GM12878 (cell line): ENCODE data around the gene TMBIM6.

Experiments used
- CHD2 ChIP-seq: IDR thresholded peaks from 2 replicates; pipeline ENCODE4 v1.6.1; 2011; ENCODE audit warnings: low read depth, low read length, improper control_type of control experiment, borderline replicate concordance
- ESRRA ChIP-seq: IDR thresholded peaks from 2 replicates; pipeline ENCODE4 v1.6.1; 2012; ENCODE audit warnings: mild to moderate bottlenecking, low read length, improper control_type of control experiment
- ETV6 ChIP-seq, 2 experiments: fragments of 450-650 bp in 1 of 2; IDR thresholded peaks in 1 of 2; conservative IDR thresholded peaks in 1 of 2; 2 replicates each; pipeline ENCODE4 v1.6.1; 2014; ENCODE audit warnings: antibody characterized with exemption in 1 of 2, borderline replicate concordance in 1 of 2, low read depth in 1 of 2, mild to moderate bottlenecking in 1 of 2, moderate library complexity in 1 of 2
- NFIC ChIP-seq: IDR thresholded peaks from 2 replicates; pipeline ENCODE4 v1.6.1; 2012; ENCODE audit warnings: low read depth, mild to moderate bottlenecking, inconsistent platforms, low read length, moderate library complexity
- SIN3A ChIP-seq: IDR thresholded peaks from 2 replicates; pipeline ENCODE4 v1.6.1; 2012; ENCODE audit warnings: low read depth, low read length, improper control_type of control experiment
- TF ChIP-seq, protein P1 (sequence below): IDR thresholded peaks from 2 replicates; pipeline ENCODE4 v1.6.1; 2011; ENCODE audit warnings: borderline replicate concordance, low read depth, mild to moderate bottlenecking, moderate library complexity, mixed read lengths, low read length; ENCODE audit not compliant: insufficient read depth; ENCODE audit errors: extremely low read length
- TF ChIP-seq, protein P2 (sequence below): IDR thresholded peaks from 2 replicates; pipeline ENCODE4 v1.6.1; 2012; ENCODE audit warnings: mild to moderate bottlenecking, low read depth, low read length
- TF ChIP-seq, protein P3 (sequence below): fragments of 450-650 bp; IDR thresholded peaks from 2 replicates; pipeline ENCODE4 v1.6.1; 2016; ENCODE audit warnings: mild to moderate bottlenecking
- TF ChIP-seq, protein P4 (sequence below), 3 experiments: IDR thresholded peaks in 2 of 3; conservative IDR thresholded peaks in 1 of 3; 2 replicates each; pipeline ENCODE4 v1.5.1; 2011; ENCODE audit warnings: low read depth in 3 of 3, low read length in 3 of 3, mild to moderate bottlenecking in 3 of 3, control low read depth in 2 of 3, moderate library complexity in 2 of 3, inconsistent platforms in 1 of 3, mixed read lengths in 1 of 3; ENCODE audit not compliant: control insufficient read depth in 2 of 3, insufficient read depth in 1 of 3; ENCODE audit errors: extremely low read depth in 1 of 3

DNA sequence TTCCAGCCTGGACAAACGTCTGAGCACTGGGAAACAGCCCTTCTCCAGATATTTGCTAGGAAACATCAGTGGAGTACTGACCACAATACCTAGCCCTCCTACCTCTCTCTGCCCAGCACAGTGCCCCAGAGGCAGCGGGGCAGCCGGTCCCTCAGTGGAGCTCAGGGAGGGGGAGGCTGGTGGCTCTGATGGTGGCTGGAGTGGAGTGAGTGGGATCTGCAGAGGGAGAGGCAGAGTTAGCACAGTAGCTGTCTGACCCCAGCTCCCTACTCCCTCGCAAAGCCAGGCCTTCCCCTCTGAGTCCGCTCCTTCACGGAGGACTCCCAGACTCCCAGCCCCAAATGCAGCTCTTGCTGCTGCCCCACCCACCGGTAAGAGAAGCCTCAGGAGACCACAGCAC is 56.9 kb downstream of the TMBIM6 start:
- TF ChIP-seq ESRRA (no peak), ETV6 (conservative IDR thresholded peaks at IDR 0.05 in 1 of 2, IDR thresholded peaks at IDR 0.05 in 1 of 2; ENCODE audit: borderline replicate concordance in 1 of 2, low read depth in 1 of 2) (no peak), NFIC (no peak), SIN3A (no peak), CHD2 (no peak)
- TF ChIP-seq, protein P1, sequence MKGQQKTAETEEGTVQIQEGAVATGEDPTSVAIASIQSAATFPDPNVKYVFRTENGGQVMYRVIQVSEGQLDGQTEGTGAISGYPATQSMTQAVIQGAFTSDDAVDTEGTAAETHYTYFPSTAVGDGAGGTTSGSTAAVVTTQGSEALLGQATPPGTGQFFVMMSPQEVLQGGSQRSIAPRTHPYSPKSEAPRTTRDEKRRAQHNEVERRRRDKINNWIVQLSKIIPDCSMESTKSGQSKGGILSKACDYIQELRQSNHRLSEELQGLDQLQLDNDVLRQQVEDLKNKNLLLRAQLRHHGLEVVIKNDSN: no peak
- TF ChIP-seq, protein P2, sequence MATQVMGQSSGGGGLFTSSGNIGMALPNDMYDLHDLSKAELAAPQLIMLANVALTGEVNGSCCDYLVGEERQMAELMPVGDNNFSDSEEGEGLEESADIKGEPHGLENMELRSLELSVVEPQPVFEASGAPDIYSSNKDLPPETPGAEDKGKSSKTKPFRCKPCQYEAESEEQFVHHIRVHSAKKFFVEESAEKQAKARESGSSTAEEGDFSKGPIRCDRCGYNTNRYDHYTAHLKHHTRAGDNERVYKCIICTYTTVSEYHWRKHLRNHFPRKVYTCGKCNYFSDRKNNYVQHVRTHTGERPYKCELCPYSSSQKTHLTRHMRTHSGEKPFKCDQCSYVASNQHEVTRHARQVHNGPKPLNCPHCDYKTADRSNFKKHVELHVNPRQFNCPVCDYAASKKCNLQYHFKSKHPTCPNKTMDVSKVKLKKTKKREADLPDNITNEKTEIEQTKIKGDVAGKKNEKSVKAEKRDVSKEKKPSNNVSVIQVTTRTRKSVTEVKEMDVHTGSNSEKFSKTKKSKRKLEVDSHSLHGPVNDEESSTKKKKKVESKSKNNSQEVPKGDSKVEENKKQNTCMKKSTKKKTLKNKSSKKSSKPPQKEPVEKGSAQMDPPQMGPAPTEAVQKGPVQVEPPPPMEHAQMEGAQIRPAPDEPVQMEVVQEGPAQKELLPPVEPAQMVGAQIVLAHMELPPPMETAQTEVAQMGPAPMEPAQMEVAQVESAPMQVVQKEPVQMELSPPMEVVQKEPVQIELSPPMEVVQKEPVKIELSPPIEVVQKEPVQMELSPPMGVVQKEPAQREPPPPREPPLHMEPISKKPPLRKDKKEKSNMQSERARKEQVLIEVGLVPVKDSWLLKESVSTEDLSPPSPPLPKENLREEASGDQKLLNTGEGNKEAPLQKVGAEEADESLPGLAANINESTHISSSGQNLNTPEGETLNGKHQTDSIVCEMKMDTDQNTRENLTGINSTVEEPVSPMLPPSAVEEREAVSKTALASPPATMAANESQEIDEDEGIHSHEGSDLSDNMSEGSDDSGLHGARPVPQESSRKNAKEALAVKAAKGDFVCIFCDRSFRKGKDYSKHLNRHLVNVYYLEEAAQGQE: no peak
- TF ChIP-seq, protein P3, sequence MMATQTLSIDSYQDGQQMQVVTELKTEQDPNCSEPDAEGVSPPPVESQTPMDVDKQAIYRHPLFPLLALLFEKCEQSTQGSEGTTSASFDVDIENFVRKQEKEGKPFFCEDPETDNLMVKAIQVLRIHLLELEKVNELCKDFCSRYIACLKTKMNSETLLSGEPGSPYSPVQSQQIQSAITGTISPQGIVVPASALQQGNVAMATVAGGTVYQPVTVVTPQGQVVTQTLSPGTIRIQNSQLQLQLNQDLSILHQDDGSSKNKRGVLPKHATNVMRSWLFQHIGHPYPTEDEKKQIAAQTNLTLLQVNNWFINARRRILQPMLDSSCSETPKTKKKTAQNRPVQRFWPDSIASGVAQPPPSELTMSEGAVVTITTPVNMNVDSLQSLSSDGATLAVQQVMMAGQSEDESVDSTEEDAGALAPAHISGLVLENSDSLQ: no peak
- TF ChIP-seq, protein P4, sequence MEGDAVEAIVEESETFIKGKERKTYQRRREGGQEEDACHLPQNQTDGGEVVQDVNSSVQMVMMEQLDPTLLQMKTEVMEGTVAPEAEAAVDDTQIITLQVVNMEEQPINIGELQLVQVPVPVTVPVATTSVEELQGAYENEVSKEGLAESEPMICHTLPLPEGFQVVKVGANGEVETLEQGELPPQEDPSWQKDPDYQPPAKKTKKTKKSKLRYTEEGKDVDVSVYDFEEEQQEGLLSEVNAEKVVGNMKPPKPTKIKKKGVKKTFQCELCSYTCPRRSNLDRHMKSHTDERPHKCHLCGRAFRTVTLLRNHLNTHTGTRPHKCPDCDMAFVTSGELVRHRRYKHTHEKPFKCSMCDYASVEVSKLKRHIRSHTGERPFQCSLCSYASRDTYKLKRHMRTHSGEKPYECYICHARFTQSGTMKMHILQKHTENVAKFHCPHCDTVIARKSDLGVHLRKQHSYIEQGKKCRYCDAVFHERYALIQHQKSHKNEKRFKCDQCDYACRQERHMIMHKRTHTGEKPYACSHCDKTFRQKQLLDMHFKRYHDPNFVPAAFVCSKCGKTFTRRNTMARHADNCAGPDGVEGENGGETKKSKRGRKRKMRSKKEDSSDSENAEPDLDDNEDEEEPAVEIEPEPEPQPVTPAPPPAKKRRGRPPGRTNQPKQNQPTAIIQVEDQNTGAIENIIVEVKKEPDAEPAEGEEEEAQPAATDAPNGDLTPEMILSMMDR (IDR thresholded peaks at IDR 0.05 in 2 of 3, conservative IDR thresholded peaks at IDR 0.05 in 1 of 3; ENCODE audit: control insufficient read depth in 2 of 3, extremely low read depth in 1 of 3, insufficient read depth in 1 of 3, low read depth in 3 of 3, low read length in 3 of 3): no peak
